Effector CD8-positive, alpha-beta T cell (primary cell): ENCODE data around the gene TMEM117.

ENCODE experiments used
- DNase-seq: peaks from one replicate; lab custom pipeline; 2025; lab: John Stamatoyannopoulos, UW

The TMEM117 gene

DNA sequence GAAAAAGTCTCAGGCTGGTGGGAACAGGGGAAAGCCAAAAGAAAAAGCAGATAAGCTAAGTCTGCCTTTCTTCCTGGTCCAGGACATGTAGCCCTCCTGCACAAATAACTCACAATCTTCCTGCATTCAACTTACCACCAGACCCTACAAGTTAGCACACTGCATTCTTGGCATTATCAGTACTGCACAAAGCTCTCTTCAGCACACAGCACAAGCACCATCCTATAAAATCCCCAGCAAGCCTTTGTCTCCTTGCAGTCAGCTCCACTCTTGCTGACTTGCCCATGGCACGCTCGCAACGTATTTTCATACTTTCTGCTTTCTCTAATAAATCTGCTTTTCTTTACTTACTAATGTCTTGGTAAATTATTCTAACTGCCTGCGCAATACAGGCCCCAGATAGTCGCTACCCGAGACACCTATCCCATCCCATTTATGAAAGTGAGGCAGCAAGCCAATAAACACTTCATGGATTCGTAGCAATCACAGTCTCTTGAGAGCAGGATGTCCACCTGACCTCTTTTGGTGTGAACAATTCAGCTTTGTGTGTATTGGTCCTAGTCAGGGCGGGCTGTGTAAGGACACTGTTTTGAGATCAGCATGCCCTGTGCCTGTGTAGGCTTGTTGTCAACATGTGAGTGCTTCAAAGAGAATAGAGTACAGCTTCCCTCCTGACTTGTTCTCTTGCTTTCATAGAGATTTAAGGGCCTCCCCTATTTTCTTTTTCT, 49.0 kb downstream of the TMEM117 start:
- no peak for DNase-seq

DNA sequence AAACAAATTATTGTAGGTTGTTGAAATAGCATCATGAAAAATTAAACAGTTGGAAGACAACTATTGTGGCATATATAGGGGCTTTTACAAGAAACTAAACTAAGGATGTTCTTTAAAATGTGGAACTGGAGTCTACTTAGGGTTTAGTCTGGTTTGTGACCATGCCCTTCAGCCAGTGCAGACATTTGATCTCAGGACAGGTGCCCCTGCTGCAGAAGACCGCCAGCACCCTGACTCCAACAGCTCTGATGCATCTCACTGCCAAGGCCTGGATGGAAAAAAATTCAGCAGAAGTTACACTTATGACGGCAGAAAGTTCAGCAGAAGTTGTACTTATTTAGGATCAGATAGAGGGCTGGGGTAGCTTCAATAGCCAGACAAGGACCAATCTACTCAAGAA, 51.5 kb downstream of the TMEM117 start:
- DNase-seq, result no peak

DNA sequence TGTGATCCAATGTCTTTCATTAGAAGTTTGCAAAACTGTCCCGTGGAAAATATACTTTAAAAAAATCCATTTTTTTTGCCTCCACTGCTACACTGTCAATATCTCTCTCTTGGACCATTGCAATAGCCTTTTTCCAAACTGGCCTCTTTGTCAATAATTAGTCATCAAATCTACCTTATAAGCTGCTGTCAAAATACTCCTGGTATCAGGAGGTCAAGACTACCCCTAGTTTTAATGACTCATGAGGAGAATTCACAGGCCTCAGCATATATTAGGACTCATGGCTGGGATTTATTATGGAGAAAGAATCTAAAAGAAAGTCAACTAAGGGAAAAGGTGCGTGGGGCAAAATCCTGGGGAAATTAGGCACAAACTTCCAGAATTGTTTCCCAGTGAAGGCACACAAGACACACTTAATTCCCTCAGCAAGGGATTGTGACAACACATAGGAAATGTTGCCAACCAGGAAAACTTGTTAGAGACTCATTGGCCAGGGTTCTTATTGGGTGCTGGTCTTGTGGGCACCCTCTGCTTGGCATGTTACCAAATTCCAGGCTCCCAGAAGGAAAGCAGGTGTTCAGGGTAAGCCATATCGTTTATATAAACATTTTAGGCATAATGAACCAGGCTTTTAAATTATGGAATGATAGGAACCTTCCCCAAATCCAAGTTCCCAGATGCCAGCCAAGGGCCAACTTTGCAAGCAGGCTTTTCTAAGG, 56.1 kb downstream of the TMEM117 start:
- no peak for DNase-seq

DNA sequence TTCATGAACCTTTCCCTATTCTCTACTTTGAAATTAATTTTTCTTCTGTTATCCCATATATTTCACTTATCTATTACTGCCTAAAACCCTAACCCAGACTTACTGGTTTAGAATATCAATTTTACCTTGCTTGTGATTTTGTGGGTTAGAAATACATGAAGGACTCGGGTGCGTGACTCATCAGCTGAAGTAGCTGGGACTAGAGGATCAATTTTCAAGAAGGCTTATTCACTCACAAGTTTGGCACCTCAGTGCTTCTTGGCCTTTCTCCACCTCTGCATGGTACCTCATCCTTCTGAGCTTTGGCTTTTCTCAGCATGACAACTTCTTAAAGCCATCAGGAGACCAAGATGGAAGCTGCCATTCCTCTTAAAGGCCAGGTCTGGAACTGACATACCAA, 57.8 kb downstream of the TMEM117 start:
- DNase-seq, result no peak

DNA sequence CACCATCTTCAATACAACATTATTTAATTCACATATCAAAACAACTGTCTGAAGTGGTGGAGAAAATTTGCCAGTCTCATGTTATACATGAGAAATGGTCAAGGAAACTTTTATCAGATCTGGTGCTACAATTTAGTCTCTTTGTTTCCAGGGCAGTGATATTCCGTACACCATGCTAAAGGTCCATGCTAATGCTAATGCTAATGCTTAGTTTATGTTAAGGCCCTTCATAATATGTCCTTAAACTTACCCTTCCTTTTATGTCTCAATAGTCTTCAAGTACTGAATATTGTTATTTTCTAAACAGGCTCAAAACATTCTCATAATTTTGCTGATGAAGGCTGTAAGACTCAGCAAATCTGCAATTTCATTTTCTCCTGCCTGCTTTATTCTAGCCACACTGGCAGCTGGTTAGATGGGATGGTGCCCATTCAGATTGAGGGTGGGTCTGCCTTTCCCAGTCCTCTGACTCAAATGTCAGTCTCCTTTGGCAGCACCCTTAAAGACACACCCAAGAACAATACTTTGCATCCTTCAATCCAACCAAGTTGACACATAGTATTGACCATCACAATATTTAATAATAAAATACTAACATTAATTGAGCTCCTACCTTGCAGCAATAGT, 59.8 kb downstream of the TMEM117 start:
- DNase-seq, result no peak

DNA sequence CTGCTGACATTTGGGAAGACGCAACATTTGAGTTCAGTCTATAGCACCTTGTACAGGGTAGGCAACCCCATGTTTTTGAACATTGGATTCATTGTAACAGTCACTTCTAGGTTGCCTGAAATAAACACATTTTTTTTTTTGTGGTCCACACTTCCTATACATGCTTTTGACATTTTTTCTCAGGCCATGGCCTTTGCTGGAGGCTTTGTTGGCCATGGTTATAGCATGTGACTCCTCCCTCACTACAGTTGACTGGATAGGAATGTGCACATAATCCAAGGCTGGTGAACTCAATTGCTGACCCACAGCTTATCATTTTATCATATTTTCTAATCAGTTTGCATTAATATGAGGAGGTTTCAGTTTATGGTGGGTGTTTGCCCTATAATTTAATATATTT, 60.6 kb downstream of the TMEM117 start:
- DNase-seq, result no peak

DNA sequence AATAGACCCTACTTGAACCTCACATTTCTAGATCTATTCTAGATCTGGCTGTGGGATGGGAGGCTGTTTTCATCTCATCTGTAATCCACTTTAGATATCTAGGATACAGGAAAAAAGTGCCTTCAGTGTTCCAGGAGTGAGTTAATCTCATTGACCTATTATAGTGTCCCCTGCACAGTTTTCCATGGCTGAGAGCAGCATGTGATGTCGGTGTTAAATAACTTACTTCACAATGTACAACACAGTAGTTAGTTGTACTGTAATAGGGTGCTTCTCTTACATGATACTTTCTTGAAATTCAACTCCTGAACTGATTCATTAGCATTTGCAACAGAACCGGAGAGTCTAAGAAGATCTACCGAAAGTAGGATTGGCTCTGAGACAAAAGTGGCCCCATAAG, 62.6 kb downstream of the TMEM117 start:
- DNase-seq, result no peak

DNA sequence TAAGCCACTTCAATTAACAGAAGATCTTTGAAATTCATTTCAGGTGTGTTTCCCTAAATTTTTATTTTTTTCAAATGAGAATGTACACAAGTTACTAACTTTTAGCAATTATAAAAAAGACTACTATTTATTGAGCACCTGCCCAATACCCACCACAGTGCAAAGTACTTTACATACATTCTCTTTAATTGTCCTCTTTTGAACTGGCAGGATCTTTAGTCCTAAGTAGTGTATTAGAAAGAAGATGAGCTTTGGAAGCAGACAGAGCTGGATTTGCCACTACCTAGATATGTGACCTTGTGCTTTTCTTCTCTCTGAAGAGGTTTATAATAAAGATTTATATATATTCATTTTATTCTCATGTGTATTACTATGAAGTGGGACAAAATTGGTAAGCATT, 63.7 kb downstream of the TMEM117 start:
- DNase-seq, result no peak

DNA sequence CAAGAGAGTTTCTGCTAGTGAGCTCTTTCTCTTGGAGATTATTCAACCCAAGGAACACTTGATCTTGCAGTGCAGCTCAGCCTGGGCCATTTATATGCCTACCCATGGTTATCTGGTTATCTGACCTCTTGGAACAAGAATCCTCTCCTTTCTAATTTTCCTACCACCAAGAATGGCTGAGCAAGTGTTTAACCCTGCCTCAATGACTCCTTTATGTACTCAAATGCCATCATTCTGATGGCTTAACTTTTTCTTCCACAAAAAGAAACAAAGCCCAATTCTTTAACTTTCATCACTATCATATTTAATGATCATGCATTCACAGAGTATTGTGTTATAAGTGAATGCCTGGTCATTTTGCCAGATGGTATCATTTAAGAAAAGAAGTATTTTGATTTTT, 67.8 kb downstream of the TMEM117 start:
- no peak for DNase-seq

DNA sequence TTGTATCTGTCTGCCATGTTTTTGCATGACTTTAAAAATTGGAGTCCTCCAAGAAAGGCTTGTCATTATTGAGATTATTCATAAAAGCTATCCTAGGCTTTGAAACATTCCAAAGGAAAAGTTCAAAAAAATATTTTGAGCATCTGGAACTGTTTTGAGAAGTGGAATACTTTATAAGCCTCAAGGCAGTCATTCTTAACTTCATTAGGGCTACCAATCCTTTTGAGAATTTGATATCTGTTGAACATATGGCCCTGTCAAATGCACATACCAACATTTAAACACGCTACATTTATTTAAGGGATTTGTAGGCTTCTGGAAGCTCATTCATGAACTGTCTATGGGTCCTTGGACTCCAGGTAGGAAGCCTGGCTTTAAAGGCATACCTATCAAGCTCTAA, 77.0 kb downstream of the TMEM117 start:
- DNase-seq, result no peak

DNA sequence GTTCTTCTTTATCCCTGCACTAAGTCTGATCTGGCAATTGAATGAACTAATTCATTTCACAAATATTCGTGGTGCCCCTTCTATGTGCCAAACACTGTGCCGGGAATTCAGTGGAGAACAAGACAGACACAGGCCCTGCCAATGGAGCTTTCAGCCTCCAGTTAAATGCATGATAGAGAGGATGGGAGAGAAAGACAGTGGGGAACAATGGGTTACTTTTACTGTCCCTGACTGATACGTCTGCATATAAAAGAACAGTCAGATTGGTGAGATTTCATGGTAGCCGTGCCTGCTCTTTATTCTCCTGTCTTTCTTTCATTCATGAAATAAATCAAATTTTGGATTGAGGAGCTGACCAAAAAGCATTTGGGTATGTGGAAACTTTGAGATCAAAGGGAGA, 78.5 kb downstream of the TMEM117 start:
- DNase-seq, result no peak

DNA sequence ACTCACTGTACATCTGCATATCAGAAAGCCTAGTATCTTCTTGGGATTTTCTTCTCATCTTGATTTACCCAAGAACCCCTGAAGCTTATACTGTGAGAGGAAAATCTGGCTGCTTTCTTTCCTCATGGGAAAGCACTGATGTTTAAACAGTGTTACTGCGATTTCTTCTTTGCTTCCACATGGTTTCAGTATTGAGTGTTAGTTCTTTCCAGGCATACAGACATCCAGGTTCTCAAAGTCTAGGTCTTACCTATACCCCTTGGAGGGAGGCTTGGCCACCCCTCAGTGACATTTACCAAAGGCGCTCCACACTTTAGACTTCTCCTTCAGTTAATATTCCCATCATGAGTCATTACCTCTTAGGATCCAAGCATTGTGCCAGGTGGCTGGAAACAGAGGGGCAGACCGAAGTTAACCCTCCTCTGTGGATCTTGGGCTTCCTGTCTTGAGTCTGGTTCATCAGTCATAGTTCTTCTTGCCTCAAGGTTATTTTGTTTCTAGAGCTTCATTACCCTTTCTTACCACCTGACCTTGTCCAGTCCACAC, 79.1 kb downstream of the TMEM117 start:
- no peak for DNase-seq

DNA sequence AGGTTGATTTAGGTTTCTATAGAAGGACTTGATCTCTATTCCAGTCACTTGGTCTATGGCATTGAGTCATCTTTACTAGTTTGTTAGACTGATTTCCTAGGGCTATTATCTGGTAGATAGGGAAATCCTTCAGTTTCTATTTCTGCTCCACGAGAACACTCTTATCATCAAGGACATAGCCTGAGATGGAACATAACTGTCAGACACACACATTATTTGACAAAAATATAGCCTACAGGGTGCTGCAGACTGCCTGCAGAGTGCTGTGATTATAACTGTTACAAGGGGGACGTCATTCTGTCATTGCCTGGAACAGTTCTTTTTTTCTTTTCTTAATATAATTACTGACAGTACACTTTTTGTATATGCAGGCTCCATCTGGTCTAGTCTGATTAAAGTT, 82.0 kb downstream of the TMEM117 start:
- DNase-seq, result no peak

DNA sequence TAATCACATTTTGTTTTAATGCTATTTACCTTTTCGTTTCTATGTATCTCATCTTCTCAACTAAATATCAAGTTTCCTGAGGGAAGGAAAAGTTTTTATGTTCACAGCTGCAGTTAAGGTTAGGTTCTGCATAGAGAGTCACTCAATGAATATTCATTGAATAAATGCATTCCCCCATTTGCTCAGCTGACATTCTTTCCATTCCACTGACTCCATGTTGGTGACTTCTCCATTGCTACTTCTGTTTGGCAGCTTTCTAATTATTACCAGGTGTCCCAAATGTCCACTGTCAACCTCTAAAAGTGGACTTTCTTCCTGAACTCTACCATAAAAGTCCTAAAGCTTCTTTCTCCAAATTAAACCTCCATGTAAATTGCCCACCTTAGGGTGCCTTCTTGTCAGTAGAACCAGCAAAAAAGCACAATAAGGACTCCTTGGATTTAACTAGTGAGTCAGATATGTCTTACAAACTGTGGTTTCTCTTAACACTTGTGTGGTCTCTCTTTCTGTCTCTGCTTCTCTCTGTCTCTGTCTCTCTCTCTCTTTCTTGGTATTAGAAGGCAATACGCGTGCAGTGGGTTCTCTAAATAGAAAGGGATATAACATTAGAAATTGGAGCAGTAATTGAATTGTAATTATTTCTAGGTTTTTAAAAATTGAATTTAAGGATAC, 85.9 kb downstream of the TMEM117 start:
- no peak for DNase-seq

DNA sequence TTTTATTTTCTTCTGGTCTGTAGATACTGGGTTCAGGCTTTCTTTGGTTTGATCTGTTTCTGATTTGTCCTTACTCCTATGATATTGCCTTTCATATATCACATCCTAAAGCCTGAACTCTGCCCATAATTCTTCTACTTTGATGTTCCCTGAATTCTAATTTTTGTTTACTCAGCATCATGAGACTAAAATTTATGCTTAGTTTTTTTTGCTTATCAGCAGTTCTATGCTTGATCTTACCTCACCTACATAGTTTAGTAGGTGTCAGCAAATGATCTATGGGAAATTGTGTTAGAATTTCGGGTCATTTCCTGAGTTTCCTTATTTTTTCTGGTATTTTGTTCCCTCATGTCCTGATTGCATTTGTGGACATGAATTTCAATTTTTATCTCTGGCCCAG, 94.2 kb downstream of the TMEM117 start:
- no peak for DNase-seq

DNA sequence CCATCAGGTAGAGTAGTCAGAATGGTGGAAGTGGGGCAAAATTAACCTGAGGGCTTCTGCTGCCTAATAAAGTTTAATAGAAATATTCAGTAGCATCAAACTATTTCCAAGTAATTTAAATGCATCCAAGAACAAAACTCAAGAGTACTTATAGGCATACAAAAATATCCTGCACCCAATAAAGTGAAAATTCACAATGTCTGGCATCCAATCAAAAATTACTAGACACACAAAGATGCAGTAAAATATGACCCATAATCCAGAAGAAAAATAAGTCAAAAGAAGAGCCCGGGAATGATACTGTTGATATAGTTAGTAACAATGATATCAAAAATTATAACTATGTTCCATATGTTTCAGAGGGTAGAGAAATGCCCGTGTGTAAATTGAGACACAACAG, 95.3 kb downstream of the TMEM117 start:
- DNase-seq, result no peak

DNA sequence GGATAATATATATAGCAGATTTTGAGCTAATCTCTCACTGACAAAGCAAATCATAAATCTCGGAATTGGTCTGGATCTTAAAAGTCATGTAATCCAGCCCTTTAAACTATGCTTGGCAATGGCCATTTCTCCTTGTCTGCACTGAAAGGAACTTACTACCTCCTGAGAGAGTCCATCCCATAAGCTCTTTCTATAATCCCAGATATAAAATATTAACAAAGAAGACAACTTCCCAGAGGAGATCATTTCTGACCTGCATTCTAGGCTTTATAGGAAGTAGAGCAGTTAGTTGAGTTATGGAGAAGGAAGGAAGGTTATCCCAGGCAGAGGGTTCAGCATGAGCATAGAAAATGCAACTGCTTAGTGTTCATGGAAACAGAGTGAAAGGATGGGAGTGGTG, 99.7 kb downstream of the TMEM117 start:
- no peak for DNase-seq

DNA sequence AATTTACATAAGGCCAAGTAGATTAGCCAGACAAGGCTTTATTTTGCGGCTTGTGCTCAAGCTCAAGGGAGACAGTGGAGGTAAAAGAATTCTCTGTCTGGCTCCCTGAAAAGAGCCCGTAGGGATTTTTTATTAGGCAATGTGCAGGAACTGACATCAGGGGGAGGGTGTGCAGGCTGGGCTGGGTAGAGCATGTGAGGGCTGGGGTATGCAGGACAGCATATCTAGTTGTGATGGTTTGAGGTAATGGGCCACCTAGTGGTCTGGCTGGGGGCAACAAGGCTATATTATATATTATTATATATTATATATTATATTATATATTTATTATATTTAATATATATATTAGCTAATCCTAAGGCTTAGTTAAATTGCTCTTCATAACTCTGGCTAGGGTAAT, 102.1 kb downstream of the TMEM117 start:
- no peak for DNase-seq

DNA sequence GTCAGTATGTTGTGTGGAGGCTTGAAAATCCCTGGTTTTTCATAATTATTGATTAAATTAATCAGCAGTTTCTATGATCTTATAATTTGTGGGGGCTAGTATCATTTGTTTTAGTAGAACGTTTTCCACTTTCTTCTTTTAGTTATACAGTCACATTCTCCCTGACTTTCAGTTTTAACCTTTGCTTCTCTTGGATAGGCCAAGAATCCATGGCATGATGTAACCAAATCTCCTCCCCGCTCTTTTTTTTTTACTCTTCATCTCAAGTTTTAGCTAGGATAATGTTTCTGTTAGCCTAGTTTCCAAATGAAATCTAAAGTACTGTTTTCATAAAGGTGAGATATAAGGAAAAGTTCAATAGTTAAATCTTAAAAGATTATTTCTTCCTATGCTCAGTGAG, 106.5 kb downstream of the TMEM117 start:
- no peak for DNase-seq

DNA sequence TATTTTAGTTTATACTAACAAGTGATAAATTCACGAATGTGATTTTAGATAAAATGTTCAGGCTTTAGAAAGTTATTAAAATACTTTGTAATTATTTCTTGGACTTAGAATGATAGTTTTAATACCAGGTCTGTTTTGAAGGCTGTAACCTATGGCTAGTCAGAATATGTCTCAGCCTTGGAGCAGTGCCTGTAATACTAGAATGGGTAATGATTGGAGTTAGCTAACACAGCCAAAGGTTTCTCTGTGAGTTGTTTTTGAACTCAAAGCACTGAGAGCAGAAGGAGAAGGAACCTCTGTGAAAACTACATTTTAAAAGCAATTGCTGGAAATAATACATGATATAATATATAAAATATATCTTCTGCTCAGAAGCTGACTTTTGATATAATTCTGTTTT, 110.1 kb downstream of the TMEM117 start:
- DNase-seq, result no peak

DNA sequence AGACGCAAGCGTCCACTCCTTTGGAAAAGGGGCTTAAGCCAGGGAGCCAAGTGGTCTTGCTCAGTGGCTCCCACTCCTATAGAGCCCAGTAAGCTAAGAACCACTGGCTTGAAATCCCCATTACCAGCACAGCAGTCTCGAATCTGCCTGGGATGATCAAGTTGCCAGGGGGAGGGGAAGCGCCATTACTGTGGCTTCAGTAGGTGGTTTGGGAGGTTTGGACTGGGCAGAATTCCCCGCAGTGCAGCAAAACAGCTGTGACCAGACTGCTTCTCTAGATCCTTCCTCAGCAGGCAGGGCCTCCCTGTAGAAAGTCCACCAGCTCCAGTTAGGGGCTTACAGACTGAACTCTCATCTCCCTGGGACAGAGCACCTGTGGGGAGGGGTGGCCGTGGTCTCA, 115.4 kb downstream of the TMEM117 start:
- no peak for DNase-seq

DNA sequence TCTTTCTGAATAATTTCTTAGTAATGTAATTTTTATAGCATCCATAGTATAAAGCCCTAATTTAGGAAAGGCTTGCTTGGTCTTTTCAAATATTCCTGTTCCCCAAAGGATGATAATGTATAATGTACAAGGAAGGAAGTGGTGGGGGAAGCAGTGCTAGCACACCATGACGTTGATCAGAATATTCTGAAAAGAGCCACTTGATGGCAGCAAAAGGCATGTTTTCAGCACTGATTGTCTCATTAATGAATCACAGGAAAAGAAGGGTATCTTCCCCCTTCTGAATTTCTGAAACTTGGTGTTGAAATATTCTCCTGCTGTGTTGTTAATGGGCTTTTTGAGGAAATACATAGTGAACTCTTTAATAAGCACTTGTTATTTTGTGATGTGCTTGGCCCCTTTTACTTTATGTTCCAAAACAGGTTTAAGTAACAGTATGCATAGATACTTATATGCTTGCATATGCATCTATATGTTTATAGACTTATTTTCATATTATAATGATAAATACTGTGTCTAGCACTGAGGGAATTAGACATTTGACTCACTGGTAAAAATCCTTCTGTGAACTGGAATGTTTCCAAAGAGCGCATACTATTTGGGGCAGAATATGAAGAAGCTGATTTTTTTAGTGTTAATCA, 122.0 kb downstream of the TMEM117 start:
- no peak for DNase-seq
